GM12891 (cell line): ENCODE results near the gene ASB16.

Source experiments
- DNase-seq: peaks from one replicate; pipeline ENCODE4 v3.0.0; 2011; ENCODE audit warnings: low spot score; ENCODE audit not compliant: insufficient read length
- FAIRE-seq: peaks from 2 replicates; lab custom pipeline; 2011; peaks lifted over from hg19 to GRCh38; lab: Jason Lieb, UNC
- PAX5 ChIP-seq: IDR thresholded peaks from 2 replicates; pipeline ENCODE4 v1.6.1; 2011; ENCODE audit warnings: low read length, moderate library complexity, mild to moderate bottlenecking; ENCODE audit not compliant: insufficient read depth, severe bottlenecking
- POLR2A ChIP-seq: IDR thresholded peaks from 2 replicates; pipeline ENCODE4 v1.6.1; 2011; ENCODE audit warnings: low read depth, low read length, control low read depth
- POLR2AphosphoS5 ChIP-seq: IDR thresholded peaks from 2 replicates; pipeline ENCODE4 v1.6.1; 2011; ENCODE audit warnings: low read depth, low read length, control low read depth
- POU2F2 ChIP-seq: IDR thresholded peaks from 2 replicates; pipeline ENCODE4 v1.6.1; 2011; ENCODE audit warnings: low read depth, mild to moderate bottlenecking, control low read depth, low read length, moderate library complexity
- SPI1 ChIP-seq: IDR thresholded peaks from 2 replicates; pipeline ENCODE4 v1.6.1; 2011; ENCODE audit warnings: low read depth, low read length, control low read depth
- TAF1 ChIP-seq: IDR thresholded peaks from 2 replicates; pipeline ENCODE4 v1.6.1; 2011; ENCODE audit warnings: low read depth, low read length, control low read depth

The ASB16 gene

GRCh38 chr17:44216694-44217093 lies 46.2 kb downstream of the ASB16 start:
- FAIRE-seq (no peak), DNase-seq (no peak)
- TF ChIP-seq SPI1 (no peak), TAF1 (no peak), POLR2A (no peak), POLR2AphosphoS5 (no peak), POU2F2 (no peak), PAX5 (no peak)

GRCh38 chr17:44217738-44218343 lies 47.3 kb downstream of the ASB16 start:
- TF ChIP-seq SPI1 (no peak), POLR2A (no peak), POLR2AphosphoS5 (no peak), TAF1 (no peak), PAX5 (no peak)
- DNase-seq (no peak), FAIRE-seq (no peak)

- peak; percentile 80 for DNase-seq
Observed at GRCh38 chr17:44218344-44219107, 48.0 kb downstream of the ASB16 start.

GRCh38 chr17:44219108-44219615 lies 48.7 kb downstream of the ASB16 start:
- no peak for FAIRE-seq
- no peak for TF ChIP-seq SPI1
- peak; percentile 26; the same call in 1 of the 2 replicates for TF ChIP-seq TAF1
- TF ChIP-seq POLR2AphosphoS5: peak; percentile 71
- peak; percentile 68 for TF ChIP-seq POLR2A
- no peak for TF ChIP-seq PAX5
- DNase-seq: peak; percentile 66

More at GRCh38 chr17:44218344-44219107, 48.0 kb downstream of the ASB16 start:
- TF ChIP-seq POLR2A (no peak), TAF1 (no peak), PAX5 (peak; percentile 1), SPI1 (no peak), POLR2AphosphoS5 (no peak), POU2F2 (no peak)
- peak; percentile 58 for FAIRE-seq

GRCh38 chr17:44219616-44220212 lies 49.2 kb downstream of the ASB16 start, which contains the start of gene UBTF:
UBTF (minus strand) TSS chr17:44219675; CDS start chr17:44218229, 1,446 bp downstream.
- DNase-seq (no peak), FAIRE-seq (no peak)
- no peak for TF ChIP-seq POLR2AphosphoS5
- no peak for TF ChIP-seq POU2F2
- no peak for TF ChIP-seq PAX5
- no peak for TF ChIP-seq TAF1
- no peak for TF ChIP-seq SPI1
- TF ChIP-seq POLR2A: no peak

- FAIRE-seq (no peak), DNase-seq (no peak)
- no peak for TF ChIP-seq SPI1
- TF ChIP-seq POLR2AphosphoS5: 0 out of 2 replicates have a peak, but pooled peaks have one; percentile 37
Observed at GRCh38 chr17:44220213-44221083, 49.9 kb downstream of the ASB16 start.

- FAIRE-seq (peak; percentile 66), DNase-seq (peak; percentile 66)
- TF ChIP-seq SPI1 (no peak), POU2F2 (peak; percentile 25; the same call in 1 of the 2 replicates), PAX5 (no peak), TAF1 (peak; percentile 58; the same call in 1 of the 2 replicates), POLR2A (peak; percentile 58), POLR2AphosphoS5 (peak; percentile 56; the same call in 1 of the 2 replicates)
Observed at GRCh38 chr17:44221084-44221861, 50.8 kb downstream of the ASB16 start.

- FAIRE-seq: no peak
- TF ChIP-seq SPI1: no peak
- TF ChIP-seq POLR2AphosphoS5: no peak
- no peak for TF ChIP-seq TAF1
- no peak for TF ChIP-seq POLR2A
- TF ChIP-seq PAX5: no peak
- TF ChIP-seq POU2F2: no peak
- DNase-seq: no peak
Observed at GRCh38 chr17:44221862-44222111, 51.3 kb downstream of the ASB16 start.
